Limb (tissue), 2 donors: ENCODE data around the gene ZDHHC13.

Source experiments
- DNase-seq, 2 donors: peaks; one replicate each; pipeline ENCODE4 v3.0.0-alpha.2; 2016; ENCODE audit errors: extremely low spot score in 2 of 2

Gene ZDHHC13, protein sequence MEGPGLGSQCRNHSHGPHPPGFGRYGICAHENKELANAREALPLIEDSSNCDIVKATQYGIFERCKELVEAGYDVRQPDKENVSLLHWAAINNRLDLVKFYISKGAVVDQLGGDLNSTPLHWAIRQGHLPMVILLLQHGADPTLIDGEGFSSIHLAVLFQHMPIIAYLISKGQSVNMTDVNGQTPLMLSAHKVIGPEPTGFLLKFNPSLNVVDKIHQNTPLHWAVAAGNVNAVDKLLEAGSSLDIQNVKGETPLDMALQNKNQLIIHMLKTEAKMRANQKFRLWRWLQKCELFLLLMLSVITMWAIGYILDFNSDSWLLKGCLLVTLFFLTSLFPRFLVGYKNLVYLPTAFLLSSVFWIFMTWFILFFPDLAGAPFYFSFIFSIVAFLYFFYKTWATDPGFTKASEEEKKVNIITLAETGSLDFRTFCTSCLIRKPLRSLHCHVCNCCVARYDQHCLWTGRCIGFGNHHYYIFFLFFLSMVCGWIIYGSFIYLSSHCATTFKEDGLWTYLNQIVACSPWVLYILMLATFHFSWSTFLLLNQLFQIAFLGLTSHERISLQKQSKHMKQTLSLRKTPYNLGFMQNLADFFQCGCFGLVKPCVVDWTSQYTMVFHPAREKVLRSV

DNA sequence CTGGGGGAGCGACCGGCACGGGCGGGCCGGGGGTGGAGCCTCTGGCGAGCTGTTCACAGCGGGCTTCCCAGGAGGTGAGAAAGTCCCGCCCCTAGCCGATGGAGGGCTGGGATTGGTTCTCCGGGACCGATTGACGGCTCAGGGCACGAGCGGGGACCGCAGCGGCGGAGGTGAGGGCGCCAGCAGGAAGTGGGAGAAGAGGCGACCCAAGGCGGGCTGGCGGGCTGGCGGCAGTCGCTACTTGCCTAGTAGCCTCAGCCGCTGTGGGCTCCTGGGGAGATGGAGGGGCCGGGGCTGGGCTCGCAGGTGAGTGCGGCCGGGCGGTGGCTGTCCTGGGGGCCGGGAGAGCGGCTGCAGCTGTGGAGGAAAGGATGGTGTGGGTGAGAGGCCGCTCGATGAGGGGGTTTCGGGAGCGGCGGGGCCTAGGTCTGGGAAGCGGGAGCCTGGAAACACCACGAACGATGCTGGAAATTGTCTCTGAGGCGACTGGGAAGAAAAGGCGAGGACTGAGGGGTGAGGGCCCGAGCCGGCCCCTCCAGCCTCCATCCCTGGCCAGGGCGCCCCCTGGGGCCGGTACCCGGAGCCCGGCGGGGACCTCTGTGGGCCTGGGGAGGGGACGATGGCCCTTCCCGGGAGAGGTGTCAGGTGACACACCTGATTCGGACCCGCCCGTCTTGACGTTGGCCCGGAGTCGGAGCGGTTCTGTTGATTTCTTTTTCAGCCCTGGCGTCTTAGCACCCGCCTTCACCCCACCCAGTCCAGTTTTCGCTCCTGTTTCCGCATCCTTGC is at the start of gene ZDHHC13:
Gene ZDHHC13, plus strand, starts transcription at position 198 of the 789 bp plus-strand sequence. Its CDS starts 82 bp downstream, at position 280.
- peak; percentile 82 to 93 for DNase-seq

DNA sequence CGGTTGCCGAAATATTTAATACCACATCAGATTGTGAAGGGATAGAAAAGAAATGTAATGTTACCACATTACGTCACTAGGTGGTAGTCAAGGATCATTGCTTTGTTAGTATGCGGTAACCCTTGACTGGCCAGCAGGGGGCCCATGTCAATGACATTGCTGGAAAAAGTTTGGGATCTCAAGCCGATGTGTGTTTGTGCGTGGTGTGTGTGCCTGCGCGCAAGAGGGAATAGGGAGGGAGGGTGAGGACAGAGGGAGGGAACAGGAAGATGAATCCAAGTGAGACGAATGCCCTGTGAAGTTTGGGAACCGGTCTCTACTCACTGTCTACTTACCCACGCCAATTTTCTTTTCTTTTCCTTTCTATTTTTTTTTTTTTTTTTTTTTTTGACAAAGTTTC is 45.7 kb upstream of the ZDHHC13 start:
- peak; percentile 79 to 90 for DNase-seq

DNA sequence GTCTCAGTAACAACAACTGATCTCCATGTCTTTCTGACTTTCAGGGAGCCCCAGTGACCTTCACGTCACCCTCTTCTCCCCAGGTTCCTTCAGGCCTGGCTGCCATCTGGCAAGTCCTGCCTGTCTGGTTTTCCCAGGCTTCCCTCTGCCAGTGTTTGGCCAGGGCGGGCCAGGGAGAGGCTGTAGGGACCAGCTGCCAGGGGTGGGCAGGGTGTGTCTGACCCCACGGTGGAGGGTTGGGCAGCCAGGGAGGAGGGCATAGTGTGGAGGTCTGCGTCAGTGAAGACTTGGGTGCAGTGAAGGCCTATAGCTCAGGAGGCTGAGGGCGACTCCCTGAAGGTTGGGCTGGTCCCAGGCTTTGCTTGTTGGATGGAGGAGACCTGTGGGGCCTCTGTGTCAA is 44.5 kb upstream of the ZDHHC13 start:
- no peak for DNase-seq

DNA sequence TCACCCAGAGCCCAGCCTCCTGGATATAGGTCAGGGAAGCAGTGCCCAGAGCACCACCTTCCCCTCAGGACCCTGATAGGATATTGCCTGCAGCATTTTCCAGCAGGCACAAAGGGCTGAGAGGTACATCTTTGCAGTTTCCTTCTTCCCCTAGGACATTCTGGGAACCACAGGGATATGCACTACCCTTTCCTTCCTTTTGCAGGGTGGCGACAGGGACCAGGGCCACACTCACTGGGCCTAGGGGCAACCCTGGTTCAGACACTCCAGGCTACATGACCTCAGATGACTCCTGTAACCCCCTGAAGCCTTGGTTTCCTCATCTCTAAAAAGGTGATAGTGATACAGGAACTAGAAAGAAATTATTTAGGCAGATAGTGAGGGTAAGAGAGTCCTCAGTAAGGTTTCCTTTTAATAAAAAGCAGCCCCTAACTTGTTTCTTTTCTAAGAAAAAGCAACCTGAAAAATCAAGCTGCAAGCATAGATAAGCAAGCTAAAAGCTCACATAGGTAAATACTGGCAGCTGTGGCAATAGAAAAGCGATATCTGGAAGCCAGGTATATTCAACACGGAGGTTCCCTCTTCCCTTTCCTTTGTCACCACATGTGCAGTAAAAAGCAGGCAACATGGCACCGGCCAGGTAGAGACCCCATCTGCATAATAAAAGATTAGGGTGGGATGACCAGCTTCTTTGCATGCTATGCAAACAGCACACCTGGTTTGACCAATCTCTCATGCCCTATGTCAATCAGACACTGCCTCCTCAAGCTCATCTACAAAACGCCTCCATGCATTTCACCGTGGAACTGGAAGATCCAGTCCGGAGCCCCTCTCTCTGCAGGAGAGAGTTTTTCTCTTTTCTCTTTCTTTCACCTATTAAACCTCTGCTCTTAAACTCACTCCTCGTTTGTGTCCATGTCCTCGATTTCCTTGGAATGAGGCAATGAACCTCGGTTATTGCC is 43.2 kb upstream of the ZDHHC13 start:
- DNase-seq, result no peak

DNA sequence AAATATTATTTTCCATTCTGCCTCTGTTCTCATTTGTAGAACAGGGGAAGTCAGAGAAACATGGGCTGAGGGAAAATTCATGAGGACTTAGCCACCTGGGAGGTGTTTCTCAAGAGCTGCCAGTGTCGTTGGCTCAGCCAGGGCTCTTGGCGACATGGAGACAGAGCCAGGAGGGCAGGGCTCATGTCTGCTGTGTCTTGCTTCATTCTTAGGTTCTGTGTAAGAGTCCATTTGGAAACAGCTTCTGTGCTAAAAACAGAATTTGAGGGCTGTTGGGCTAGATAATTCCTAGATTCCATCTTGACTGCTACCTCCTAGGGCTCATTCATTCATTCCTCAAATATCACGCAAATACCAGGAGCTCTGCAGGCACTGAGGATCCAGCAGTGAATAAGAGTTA is 41.3 kb upstream of the ZDHHC13 start:
- no peak for DNase-seq

DNA sequence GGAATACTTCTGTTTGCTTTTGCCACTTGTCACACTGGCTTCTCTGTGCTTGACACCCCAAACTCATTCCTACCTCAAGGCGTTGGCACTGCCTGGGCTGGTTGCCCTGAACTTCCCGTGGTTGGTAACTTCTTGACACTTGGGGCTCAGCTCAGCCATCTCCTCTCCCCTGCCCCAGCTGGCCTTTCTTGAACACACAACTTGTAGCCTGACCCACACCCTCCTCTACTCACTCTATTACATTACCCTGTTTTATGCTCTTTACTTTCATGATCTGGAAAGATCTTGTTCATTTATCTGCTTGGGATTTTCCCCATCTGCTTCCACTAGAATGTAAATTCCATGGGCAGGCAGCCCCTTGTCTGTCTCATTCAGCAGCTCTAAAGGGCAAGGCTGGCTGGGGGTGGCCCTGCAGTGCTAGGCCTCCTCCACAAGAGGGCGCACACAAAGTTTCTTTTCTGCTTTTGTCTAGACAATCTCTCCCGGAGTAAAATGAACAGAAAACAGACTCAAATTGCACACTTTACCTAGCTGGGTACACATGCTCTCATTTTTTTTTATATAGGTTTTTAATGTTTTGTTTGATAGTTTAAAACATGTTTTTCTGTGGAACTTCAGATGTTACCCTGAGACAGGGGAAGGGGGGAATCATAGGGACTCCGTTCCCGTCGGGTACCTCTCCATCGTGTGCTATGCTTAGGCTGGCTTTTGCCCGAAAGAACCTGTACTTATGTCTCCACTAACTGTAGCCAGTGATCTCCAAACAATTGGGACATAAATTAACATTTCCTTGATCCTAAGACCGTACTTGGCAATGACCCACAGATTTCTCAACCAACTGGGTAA is 40.0 kb upstream of the ZDHHC13 start:
- DNase-seq, result peak; percentile 52 to 83

DNA sequence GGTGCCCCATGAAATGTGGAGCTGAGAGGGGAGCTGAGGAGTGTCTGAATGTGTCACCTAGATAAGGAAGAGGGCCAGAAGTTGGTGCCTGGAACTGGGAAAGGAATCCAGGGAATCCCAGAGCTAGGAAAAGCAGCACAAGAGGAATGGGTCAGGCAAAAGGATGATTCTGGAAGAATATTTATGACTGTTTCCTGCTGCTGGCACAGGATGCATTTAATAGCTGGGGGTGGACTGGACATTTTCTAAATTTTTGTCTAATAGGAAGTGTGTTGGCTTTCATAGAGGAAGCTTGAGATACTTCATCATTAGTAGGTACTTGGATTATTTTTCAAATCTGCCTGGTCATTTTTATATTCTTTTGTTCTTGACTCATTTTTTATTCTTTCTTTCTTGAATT is 39.0 kb upstream of the ZDHHC13 start:
- no peak for DNase-seq

DNA sequence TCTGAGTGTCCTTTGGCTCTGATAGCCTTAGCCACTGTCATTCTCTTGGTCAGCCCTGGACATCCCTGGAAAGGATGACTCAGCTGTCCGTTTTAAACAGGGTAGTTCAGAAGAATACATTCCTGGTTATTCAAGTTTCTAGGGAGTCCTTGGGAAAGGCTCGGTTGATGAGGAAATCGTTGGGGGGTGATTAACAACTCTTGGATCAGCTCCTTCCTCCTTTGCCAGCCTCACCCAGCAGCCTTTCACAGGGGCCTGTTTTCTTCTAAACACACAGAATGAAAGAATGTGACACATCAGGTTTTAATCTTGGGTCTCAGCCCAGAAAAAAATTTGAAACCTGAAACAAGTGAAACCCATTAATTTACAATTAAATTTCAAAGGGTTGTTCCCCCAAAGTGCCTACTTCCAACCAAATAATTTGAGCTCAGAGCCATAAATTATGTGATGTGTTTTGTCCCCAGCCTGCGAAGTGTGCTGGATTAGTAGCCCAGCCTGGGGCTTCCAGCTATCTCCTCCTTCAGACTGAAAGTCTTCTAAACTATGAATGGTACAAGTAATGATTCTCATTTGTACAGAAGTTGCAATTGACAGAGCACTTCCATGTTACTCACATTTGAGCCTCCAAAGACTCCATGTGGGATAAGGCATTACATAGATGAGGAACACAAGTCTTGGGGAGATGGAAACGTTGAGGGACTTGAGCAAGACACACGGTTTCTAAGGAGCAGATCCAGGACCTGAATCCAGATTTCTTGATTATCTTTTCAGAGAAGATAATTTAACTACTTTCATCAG is 37.1 kb upstream of the ZDHHC13 start:
- DNase-seq, result no peak

DNA sequence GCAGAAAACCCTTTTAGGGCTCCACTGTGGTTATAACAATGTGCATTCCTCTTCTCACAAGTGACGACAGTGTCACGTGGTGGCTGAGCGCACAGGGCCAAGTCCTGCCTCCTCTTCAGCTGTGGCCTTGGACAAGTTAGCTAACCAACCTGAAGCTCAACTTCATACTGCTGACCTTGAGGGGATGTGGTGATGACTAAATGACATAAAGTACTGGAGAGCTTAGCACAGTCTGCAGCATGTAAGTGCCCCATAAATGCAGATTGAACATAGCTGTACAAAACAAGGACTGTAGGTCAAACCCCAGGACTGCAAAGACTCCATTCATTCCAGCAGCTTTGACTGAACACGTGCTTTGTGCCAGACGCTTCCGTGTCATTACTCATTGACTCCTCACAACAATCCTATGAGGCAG is 36.4 kb upstream of the ZDHHC13 start:
- DNase-seq, result no peak

DNA sequence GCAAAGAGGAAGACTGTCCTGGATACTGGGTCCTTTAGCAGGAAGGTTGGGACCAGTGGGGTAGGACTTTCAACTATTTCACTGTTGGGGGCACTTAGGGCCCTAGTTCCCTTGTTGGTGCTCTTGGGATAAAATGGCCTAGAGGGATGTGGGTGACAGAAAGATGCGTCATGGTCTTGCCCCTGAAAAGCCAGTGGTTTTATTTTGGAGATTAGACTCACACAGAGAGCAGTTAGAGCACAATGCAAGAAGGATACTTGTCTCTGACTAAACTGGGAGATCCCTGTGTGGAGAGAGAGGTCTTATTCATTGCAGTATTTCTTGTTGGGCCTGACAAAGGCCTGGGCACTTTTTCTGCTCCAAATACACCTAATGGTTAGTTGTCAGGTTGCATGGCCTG is 33.8 kb upstream of the ZDHHC13 start:
- no peak for DNase-seq

DNA sequence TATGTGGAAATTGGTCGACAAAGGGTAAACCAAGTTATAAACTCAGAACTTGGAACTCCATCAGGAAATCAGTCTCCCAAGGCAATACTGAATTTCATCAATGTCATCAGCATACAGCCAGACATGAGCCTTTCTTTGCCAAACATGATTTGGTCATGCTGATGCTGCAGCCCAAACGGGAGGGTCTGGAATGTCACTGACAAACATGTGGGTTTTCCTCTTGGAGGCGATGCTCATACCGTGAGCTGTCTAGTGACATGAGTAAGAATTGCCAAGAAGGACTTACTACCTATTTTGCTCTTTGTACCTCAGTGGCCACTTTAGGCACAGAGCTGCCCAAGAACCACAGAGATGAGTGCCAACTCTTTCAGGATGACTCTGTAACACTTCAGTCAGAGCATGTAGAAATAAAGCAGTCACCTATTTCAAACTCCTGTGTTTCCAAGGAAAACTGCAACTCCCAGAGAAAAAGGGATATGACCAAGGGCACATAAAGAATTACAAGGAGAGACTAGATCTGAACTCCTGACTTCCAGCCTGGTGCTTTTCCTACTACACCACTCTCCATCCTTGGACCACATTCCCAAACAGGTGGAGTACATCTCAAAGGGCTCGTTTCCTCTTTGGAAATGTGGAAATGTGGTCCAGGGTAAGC is 32.2 kb upstream of the ZDHHC13 start:
- DNase-seq, result no peak

DNA sequence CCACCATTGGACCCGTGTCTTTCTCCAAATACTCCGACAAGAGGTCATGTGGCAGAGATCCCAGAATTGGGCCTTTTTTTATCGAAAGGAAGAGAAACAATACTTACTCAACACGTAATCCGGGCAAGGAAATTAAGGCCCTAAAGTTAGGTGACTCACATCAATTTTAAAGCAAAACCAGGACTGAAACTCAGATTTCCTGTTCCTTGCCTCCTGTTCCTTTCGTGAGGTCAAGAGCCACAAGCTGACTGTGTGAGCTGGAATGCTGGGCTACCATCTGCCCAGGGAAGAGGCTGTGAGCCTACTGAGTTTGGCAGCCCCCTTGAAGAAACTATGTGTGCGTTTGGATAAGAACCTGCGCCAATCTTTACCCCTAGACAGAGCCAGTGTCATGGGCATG is 29.3 kb upstream of the ZDHHC13 start:
- DNase-seq, result no peak

DNA sequence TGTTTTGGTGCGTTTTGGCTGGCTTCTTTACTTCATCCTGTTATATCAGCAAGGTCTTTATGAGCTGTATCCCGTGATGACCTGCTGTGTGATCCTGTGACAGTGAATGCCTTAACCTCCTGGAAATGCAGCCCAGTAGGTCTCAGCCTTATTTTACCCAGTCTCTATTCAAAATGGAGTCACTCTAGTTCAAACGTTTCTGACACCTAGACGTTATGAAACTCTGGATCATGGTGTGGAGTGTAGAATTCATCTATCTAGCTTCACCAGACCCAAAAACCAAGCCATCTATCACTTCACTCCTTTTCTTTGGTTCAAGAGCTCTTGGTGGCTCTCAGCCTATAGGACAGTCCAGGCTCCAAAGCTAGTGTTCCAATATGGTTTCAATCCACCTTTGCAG is 28.2 kb upstream of the ZDHHC13 start:
- DNase-seq, result no peak

DNA sequence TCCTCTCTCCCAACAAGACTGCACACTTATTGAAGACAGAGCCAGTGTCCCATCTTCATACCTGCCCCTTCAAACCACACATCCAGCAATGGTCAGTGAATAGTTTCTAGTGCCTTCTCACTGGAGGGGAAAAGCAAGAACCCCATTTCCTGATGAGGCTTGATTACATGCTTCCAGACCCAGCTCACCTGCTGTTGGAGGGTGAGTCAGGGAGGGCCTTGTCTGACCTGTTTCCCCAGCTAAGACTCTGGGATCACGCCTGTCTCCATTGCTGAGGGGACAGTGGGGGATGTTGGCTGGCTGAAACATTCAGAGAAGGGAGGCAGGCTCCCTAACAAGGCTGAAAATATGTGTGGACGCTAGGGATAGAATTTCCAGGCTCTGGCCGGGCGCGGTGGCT is 27.5 kb upstream of the ZDHHC13 start:
- DNase-seq, result no peak

DNA sequence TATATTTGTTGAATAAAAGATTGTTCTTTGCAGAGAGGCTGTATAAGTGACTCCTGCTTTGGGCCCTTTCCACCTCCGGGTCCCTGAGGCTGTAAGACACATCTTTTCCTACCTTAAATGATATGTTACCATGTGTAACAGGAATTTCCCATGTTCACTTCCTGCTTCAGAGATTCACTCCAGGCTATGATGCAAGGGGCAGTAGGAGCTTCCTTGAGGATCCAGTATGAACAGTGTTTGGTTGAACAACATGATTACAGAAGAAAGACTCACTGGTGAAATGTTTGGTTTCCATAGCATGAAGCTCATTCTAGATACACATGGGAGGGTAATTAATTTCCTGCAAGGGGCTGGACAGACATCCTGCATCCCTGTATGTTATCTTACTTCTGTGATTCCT is 25.6 kb upstream of the ZDHHC13 start:
- no peak for DNase-seq

DNA sequence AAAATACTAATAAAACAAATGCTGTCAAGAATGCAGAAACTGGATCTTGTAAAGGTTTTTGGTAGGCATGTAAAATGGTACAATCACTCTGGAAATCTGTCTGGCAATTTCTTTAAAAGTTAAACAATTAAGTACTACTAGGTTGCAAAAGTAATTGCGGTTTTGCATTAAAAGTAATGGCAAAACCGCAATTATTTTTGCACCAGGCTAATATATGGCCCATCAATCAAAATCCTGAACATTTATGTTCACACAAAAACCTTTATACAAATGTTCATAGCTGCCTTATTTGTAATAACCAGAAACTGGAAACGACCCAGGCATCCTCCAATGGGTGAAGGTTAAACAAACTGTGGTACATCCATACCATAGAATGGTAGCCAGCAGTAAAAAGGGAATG is 24.6 kb upstream of the ZDHHC13 start:
- DNase-seq, result no peak

DNA sequence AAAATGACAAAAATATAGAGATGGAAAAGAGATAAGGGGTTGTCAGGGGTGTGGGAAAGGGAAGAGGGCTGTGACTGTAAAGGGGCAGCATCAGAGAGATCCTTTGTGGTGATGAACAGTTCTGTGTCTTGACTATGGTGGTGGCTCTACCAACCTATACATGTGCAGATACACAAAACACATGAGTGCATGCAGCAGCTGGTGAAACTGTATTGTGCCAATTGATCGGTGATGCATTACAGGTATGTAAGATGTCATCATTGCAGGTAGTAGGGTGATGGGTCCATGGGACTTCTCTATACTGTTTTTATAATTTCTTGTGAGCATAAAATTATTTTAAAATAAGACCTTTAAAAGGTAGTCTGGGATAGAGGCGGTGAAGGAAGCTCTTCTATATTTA is 24.1 kb upstream of the ZDHHC13 start:
- no peak for DNase-seq

DNA sequence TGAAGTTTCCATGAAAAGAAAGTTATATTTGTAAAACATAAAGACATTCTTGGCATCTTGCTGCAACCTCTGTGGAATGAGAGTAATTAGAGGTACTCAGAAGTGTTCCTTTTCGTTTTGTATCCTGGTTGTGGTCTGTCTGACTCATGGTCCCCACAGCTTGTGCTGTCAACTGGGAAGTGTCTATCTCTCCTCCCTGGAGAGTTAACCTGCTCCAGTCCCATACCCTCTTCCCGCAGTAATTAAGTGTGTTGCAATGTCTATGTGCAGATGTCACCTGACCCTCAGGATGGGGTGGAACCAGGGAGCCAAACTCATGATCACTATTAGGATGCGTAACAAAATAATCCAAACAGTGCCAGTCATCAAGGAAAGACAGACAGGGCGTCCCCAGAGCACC is 23.0 kb upstream of the ZDHHC13 start:
- no peak for DNase-seq

DNA sequence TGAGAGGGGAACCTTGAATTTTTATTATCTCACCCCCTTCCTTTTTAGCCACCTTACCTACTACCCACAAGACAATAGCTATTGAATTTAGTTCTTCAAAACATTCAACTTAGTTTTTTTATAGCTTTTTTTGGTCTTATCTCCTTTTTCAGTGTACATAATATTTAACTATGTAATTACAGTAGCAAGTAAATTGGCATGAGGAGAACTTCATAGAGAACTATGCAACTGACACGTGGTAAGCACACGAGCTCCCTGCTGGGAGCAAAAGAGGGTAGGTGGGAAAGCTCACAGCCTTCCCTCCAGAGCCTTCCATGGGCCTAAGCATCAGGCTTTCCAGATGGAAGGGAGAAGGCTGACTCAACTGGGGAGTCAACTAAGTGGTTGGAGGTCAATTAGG is 22.1 kb upstream of the ZDHHC13 start:
- DNase-seq, result no peak
